Hematopoietic multipotent progenitor cell treated with erythropoietin and hydrocortisone succinate and interleukin-3 and kit ligand, for 4 days (in vitro differentiated cells): Measurements from ENCODE around the gene IGHMBP2.
"Not testable (repeated sequence)": the region's sequence is repeated elsewhere in the genome, so short reads cannot be mapped to it uniquely, and the experiment has no call there.

Experiments
- DNase-seq: peaks from one replicate; pipeline ENCODE4 v3.0.0-alpha.2; 2015

IGHMBP2 gene

GRCh38 chr11:68903288-68904247 is at the start of gene IGHMBP2, which contains the start of gene MRPL21:
Gene IGHMBP2 (plus strand): TSS chr11:68903891. CDS start chr11:68903953, 62 bp downstream.
Gene MRPL21 (minus strand): TSS chr11:68903832. CDS start chr11:68903810, 22 bp downstream.
- peak; percentile 93 for DNase-seq

- no peak for DNase-seq
Measured at GRCh38 chr11:68854273-68854958, 49.3 kb upstream of the IGHMBP2 start.

GRCh38 chr11:68855205-68855981 is 48.3 kb upstream of the IGHMBP2 start:
- DNase-seq = peak; percentile 83

GRCh38 chr11:68856425-68857030 is 47.2 kb upstream of the IGHMBP2 start:
- DNase-seq = not testable (repeated sequence)

- DNase-seq = no peak
Measured at GRCh38 chr11:68857037-68857586, 46.6 kb upstream of the IGHMBP2 start.

- DNase-seq = no peak
Measured at GRCh38 chr11:68859123-68859522, 44.6 kb upstream of the IGHMBP2 start.

- no peak for DNase-seq
Measured at GRCh38 chr11:68862421-68862820, 41.3 kb upstream of the IGHMBP2 start.

GRCh38 chr11:68863553-68864265 is 40.0 kb upstream of the IGHMBP2 start:
- no peak for DNase-seq

- DNase-seq = no peak
Measured at GRCh38 chr11:68865241-68865640, 38.5 kb upstream of the IGHMBP2 start.

GRCh38 chr11:68867066-68867465 is 36.6 kb upstream of the IGHMBP2 start:
- DNase-seq = no peak

- no peak for DNase-seq
Measured at GRCh38 chr11:68868221-68868835, 35.4 kb upstream of the IGHMBP2 start.

- DNase-seq = peak; percentile 25
Measured at GRCh38 chr11:68870470-68870869, 33.2 kb upstream of the IGHMBP2 start.

GRCh38 chr11:68872216-68873003 is 31.3 kb upstream of the IGHMBP2 start:
- DNase-seq = no peak

GRCh38 chr11:68878022-68878421 is 25.7 kb upstream of the IGHMBP2 start:
- DNase-seq = no peak

- DNase-seq = no peak
Measured at GRCh38 chr11:68880851-68881250, 22.8 kb upstream of the IGHMBP2 start.

GRCh38 chr11:68881320-68881719 is 22.4 kb upstream of the IGHMBP2 start:
- DNase-seq = no peak

GRCh38 chr11:68882391-68882790 is 21.3 kb upstream of the IGHMBP2 start:
- no peak for DNase-seq

- not testable (repeated sequence) for DNase-seq
Measured at GRCh38 chr11:68884827-68885226, 18.9 kb upstream of the IGHMBP2 start.

- peak; percentile 13 for DNase-seq
Measured at GRCh38 chr11:68889948-68890446, 13.7 kb upstream of the IGHMBP2 start.
